HCT116 (cell line): Measurements from ENCODE around the gene DPF1. TPM values are rescaled to one million over a fixed set of nuclear protein-coding genes. Genes with fewer than 3 reads are reported as not detected.
A peak's percentile ranks its signal among the peaks of the same experiment; 100 is the strongest.

ENCODE experiments used
- ATAC-seq: fragments of 200-7000 bp; cut with Tn5 transposase; 2 replicates; pipeline ENCODE4 v1.9.1; 2020; ENCODE audit warnings: mild to moderate bottlenecking, moderate library complexity
- BruUV-seq: library from RNA; stranded (reverse); fragments of 400-500 nt; replicated peaks from 2 replicates; lab custom pipeline; 2021; lab: Mats Ljungman, UMichigan
- CTCF ChIA-PET: fragments of 300-600 bp; sonication (Branson Sonifier 250); formaldehyde crosslinking; loops from one replicate; lab custom pipeline; 2021; ENCODE audit warnings: antibody characterized with exemption; lab: Charles Lee
- POLR2A ChIA-PET: fragments of 300-600, 350-600 bp; sonication (Branson Sonifier 250); formaldehyde crosslinking; loops from one replicate; lab custom pipeline; 2021; ENCODE audit warnings: antibody characterized with exemption; lab: Charles Lee
- RAD21 ChIA-PET, 2 experiments: fragments of 300-600 bp; sonication (Branson Sonifier 250); formaldehyde crosslinking; loops; one replicate each; lab custom pipeline; 2023; ENCODE audit warnings: low total read pairs in 2 of 2; ENCODE audit not compliant: uncharacterized antibody in 2 of 2, unreplicated experiment in 2 of 2, low non-redundant PET in 1 of 2; lab: Charles Lee
- DNase-seq: peaks from one replicate; pipeline ENCODE4 v3.0.0-alpha.2; 2010; ENCODE audit warnings: low read depth, low spot score
- H2AFZ ChIP-seq: fragments of 200-600 bp; shearing (Covaris generic), sonication (generic); 2 replicates; pipeline ENCODE4 v1.6.1; 2017; ENCODE audit warnings: low read depth, mixed run types, mixed read lengths, antibody characterized with exemption, low read length; ENCODE audit not compliant: poor library complexity, severe bottlenecking
- H3K27ac ChIP-seq: 2 replicates; pipeline ENCODE4 v1.5.1; 2012; ENCODE audit warnings: low read depth, low read length
- H3K27me3 ChIP-seq: fragments of 200-600 bp; sonication (generic); 2 replicates; pipeline ENCODE4 v1.6.1; 2016; ENCODE audit warnings: mixed run types, low read length, mixed read lengths; ENCODE audit not compliant: insufficient read depth
- H3K36me3 ChIP-seq, 2 experiments: fragments of 200-500 bp in 1 of 2; fragments of 200-600 bp in 1 of 2; sonication (Bioruptor generic) in 1 of 2; sonication (generic) in 1 of 2; 2 replicates each; pipeline versions ENCODE4 v1.5.1 to v1.6.1; 2014 to 2016; ENCODE audit warnings: low read length in 2 of 2, inconsistent platforms in 1 of 2, mixed read lengths in 1 of 2, mixed run types in 1 of 2; ENCODE audit not compliant: insufficient read depth in 2 of 2, control insufficient read depth in 1 of 2
- H3K4me1 ChIP-seq, 2 experiments: fragments of 200-600 bp in 1 of 2; sonication (generic) in 1 of 2; 2 replicates each; pipeline versions ENCODE4 v1.5.1 to v1.6.1; 2012 to 2017; ENCODE audit warnings: low read length in 2 of 2, inconsistent platforms in 1 of 2, mild to moderate bottlenecking in 1 of 2, mixed read lengths in 1 of 2, mixed run types in 1 of 2, moderate library complexity in 1 of 2; ENCODE audit not compliant: insufficient read depth in 2 of 2, control insufficient read depth in 1 of 2
- H3K4me2 ChIP-seq: fragments of 200-600 bp; sonication (generic); 2 replicates; pipeline ENCODE4 v1.6.1; 2017; ENCODE audit warnings: mixed run types, low read length, mixed read lengths
- H3K4me3 ChIP-seq, 2 experiments: fragments of 200-600 bp in 1 of 2; sonication (generic) in 1 of 2; replicated peaks in 1 of 2; 2 replicates each; pipeline ENCODE4 v1.5.1; 2011 to 2016; ENCODE audit warnings: low read length in 2 of 2, control low read depth in 1 of 2, low read depth in 1 of 2, mild to moderate bottlenecking in 1 of 2, mixed read lengths in 1 of 2, mixed run types in 1 of 2
- H3K79me2 ChIP-seq: fragments of 200-600 bp; sonication (generic); 2 replicates; pipeline ENCODE4 v1.6.1; 2017; ENCODE audit warnings: mild to moderate bottlenecking, mixed run types, low read length, moderate library complexity, mixed read lengths; ENCODE audit not compliant: insufficient read depth
- H3K9ac ChIP-seq: fragments of 200-600 bp; sonication (generic); 2 replicates; pipeline ENCODE4 v1.6.1; 2016; ENCODE audit warnings: low read length, mixed read lengths
- H3K9me2 ChIP-seq: fragments of 200-600 bp; sonication (generic), shearing (Covaris generic); 2 replicates; pipeline ENCODE4 v1.6.1; 2017; ENCODE audit warnings: mixed run types, mild to moderate bottlenecking, moderate library complexity; ENCODE audit not compliant: insufficient read depth
- H3K9me3 ChIP-seq, 2 experiments: fragments of 200-500 bp in 1 of 2; fragments of 200-600 bp in 1 of 2; sonication (Bioruptor generic) in 1 of 2; sonication (generic) in 1 of 2; 2 replicates each; pipeline ENCODE4 v1.6.1; 2014 to 2017; ENCODE audit warnings: low read length in 2 of 2, mixed read lengths in 2 of 2, inconsistent platforms in 1 of 2, low read depth in 1 of 2, mild to moderate bottlenecking in 1 of 2, mixed run types in 1 of 2, moderate library complexity in 1 of 2; ENCODE audit not compliant: control insufficient read depth in 1 of 2, insufficient read depth in 1 of 2
- H4K20me1 ChIP-seq: fragments of 200-600 bp; sonication (generic), shearing (Covaris generic); 2 replicates; pipeline ENCODE4 v1.6.1; 2017; ENCODE audit warnings: mixed run types, mild to moderate bottlenecking, moderate library complexity; ENCODE audit not compliant: insufficient read depth
- CBX3 ChIP-seq: IDR thresholded peaks from 2 replicates; pipeline ENCODE4 v1.6.1; 2012; ENCODE audit warnings: low read depth
- CTCF ChIP-seq, 3 experiments: fragments of 200-600 bp in 1 of 3; sonication (generic) in 1 of 3; IDR thresholded peaks in 2 of 3; conservative IDR thresholded peaks in 1 of 3; 2 replicates each; pipeline ENCODE4 v1.5.1; 2012 to 2017; ENCODE audit warnings: low read depth in 2 of 3, low read length in 2 of 3, antibody characterized with exemption in 1 of 3, borderline replicate concordance in 1 of 3, control low read depth in 1 of 3, mild to moderate bottlenecking in 1 of 3, mixed read lengths in 1 of 3, mixed run types in 1 of 3, moderate library complexity in 1 of 3; ENCODE audit not compliant: insufficient read depth in 1 of 3
- EGR1 ChIP-seq: IDR thresholded peaks from 2 replicates; pipeline ENCODE4 v1.6.1; 2012; ENCODE audit warnings: low read depth
- EZH2 ChIP-seq: fragments of 200-600 bp; sonication (generic); IDR thresholded peaks from 2 replicates; pipeline ENCODE4 v1.6.1; 2017; ENCODE audit warnings: antibody characterized with exemption, mixed run types
- FOSL1 ChIP-seq: IDR thresholded peaks from 2 replicates; pipeline ENCODE4 v1.6.1; 2012; ENCODE audit warnings: low read depth
- JUND ChIP-seq: IDR thresholded peaks from 2 replicates; pipeline ENCODE4 v1.6.1; 2012
- MAX ChIP-seq: IDR thresholded peaks from 2 replicates; pipeline ENCODE4 v1.6.1; 2012
- RAD21 ChIP-seq: IDR thresholded peaks from 2 replicates; pipeline ENCODE4 v1.6.1; 2012; ENCODE audit warnings: low read depth, mild to moderate bottlenecking
- REST ChIP-seq: IDR thresholded peaks from 2 replicates; pipeline ENCODE4 v1.6.1; 2012; ENCODE audit warnings: low read depth
- SIN3A ChIP-seq: IDR thresholded peaks from 2 replicates; pipeline ENCODE4 v1.6.1; 2012; ENCODE audit warnings: low read depth
- SP1 ChIP-seq: IDR thresholded peaks from 2 replicates; pipeline ENCODE4 v1.6.1; 2012; ENCODE audit warnings: low read depth
- ZBTB33 ChIP-seq: IDR thresholded peaks from 2 replicates; pipeline ENCODE4 v1.6.1; 2011; ENCODE audit warnings: mild to moderate bottlenecking, low read length, moderate library complexity; ENCODE audit not compliant: insufficient replicate concordance; ENCODE audit errors: extremely low read depth
- intact Hi-C: fragments of 100-400 bp; cut with micrococcal nuclease; formaldehyde crosslinking; loops from 2 replicates; pipeline ENCODE4 v1.10.0; 2022
- total RNA-seq: library from RNA; stranded (reverse); gene quantifications from one replicate; pipeline ENCODE4 v1.2.1, GENCODE V29; 2021; ENCODE audit not compliant: unreplicated experiment

The DPF1 gene
- total RNA-seq, 1 experiment from 2014 or later = 9.7 TPM

- Histone ChIP-seq H3K9me3 (no peaks in the 10 kb centered on the region), H3K79me2 (peaks cover 77% of the 10 kb centered on the region), H3K4me1 (peaks cover 59 to 83% of the 10 kb centered on the region in 2 experiments), H3K27me3 (no peaks in the 10 kb centered on the region), H3K36me3 (no peaks in the 10 kb centered on the region; a peak in 1 of 4 replicates), H4K20me1 (no peaks in the 10 kb centered on the region; the same call in 1 of the 2 replicates), H3K9ac (peak overlapping the region; percentile 88), H3K9me2 (no peaks in the 10 kb centered on the region), H2AFZ (no peak overlapping the region), H3K27ac (peak overlapping the region; percentile 99), H3K4me2 (peak overlapping the region; percentile 90), H3K4me3 (peak overlapping the region; percentile 81 to 100)
- ATAC-seq (peak; percentile 14; the same call in 1 of the 2 replicates), DNase-seq (peak; percentile 38)
- ChIA-PET POLR2A (interaction anchor here (0.7 to 3.1 kb wide), 2 partner anchors 37 to 1104 kb away, joined by 3 to 19 read pairs; partner anchors contain the start of gene C19orf33), CTCF (interaction anchor here (0.9 to 1.7 kb wide), 2 partner anchors 23 to 38 kb away, joined by 3 to 7 read pairs; no protein-coding TSS in a partner anchor), RAD21 (no interaction called here)
- intact Hi-C loops = no loop called here
- BruUV-seq = no TSS peak
- TF ChIP-seq SP1 = peak; percentile 65; the same call in 1 of the 2 replicates
- no peak for TF ChIP-seq EZH2
- TF ChIP-seq JUND = peak; percentile 45; the same call in 1 of the 2 replicates
- no peak for TF ChIP-seq CTCF (IDR thresholded peaks at IDR 0.05 in 2 of 3, conservative IDR thresholded peaks at IDR 0.05 in 1 of 3; ENCODE audit: borderline replicate concordance in 1 of 3, insufficient read depth in 1 of 3, low read depth in 2 of 3, low read length in 2 of 3)
- no peak for TF ChIP-seq REST
- no peak for TF ChIP-seq SIN3A
- peak; percentile 73 for TF ChIP-seq MAX
- TF ChIP-seq ZBTB33 = peak; percentile 12
- 0 out of 2 replicates have a peak, but pooled peaks have one; percentile 45 for TF ChIP-seq FOSL1
- 0 out of 2 replicates have a peak, but pooled peaks have one; percentile 3 for TF ChIP-seq RAD21
- peak; percentile 68; the same call in 1 of the 2 replicates for TF ChIP-seq CBX3
- peak; percentile 69 for TF ChIP-seq EGR1
Measured at GRCh38 chr19:38266981-38267597, 43.1 kb upstream of the DPF1 start.
